HepG2 (cell line): ENCODE measurements around the gene ABT1. TPM values are rescaled to one million over a fixed set of nuclear protein-coding genes. Genes with fewer than 3 reads are reported as not detected.

Source experiments
- ARNT ChIP-seq: fragments of 450-650 bp; IDR thresholded peaks from 2 replicates; pipeline ENCODE4 v1.6.1; 2017
- HMGXB4 ChIP-seq, 2 experiments: sonication (generic) in 1 of 2; formaldehyde crosslinking in 1 of 2; IDR thresholded peaks; 2 replicates each; pipeline versions ENCODE4 v1.4.0 to v1.6.1; 2018 to 2020; ENCODE audit warnings: missing genetic modification reagents in 2 of 2, borderline replicate concordance in 1 of 2, low read depth in 1 of 2, mild to moderate bottlenecking in 1 of 2, missing biosample characterization in 1 of 2
- NFKB2 ChIP-seq: sonication (generic); formaldehyde crosslinking; IDR thresholded peaks from 2 replicates; pipeline ENCODE4 v1.4.0; 2020; ENCODE audit warnings: missing genetic modification reagents, borderline replicate concordance
- SRSF9 ChIP-seq: fragments of 200-400 bp; formaldehyde crosslinking; IDR thresholded peaks from 2 replicates; pipeline ENCODE4 v1.6.1; 2018; ENCODE audit warnings: borderline replicate concordance, mild to moderate bottlenecking, low read depth, low read length; ENCODE audit not compliant: insufficient read depth, poor library complexity, severe bottlenecking
- TAF15 ChIP-seq: fragments of 200-400 bp; formaldehyde crosslinking; IDR thresholded peaks from one replicate; pipeline ENCODE4 v1.6.1; 2018; ENCODE audit warnings: mild to moderate bottlenecking, low read depth, low read length; ENCODE audit not compliant: poor library complexity, severe bottlenecking
- THAP9 ChIP-seq: sonication (generic); formaldehyde crosslinking; IDR thresholded peaks from 2 replicates; pipeline ENCODE4; 2020; ENCODE audit warnings: missing genetic modification reagents, mild to moderate bottlenecking, borderline replicate concordance
- YY1 ChIP-seq: IDR thresholded peaks from 2 replicates; pipeline ENCODE4 v1.6.1; 2011; ENCODE audit warnings: low read length, low read depth, moderate library complexity, mild to moderate bottlenecking; ENCODE audit not compliant: insufficient read depth, insufficient replicate concordance
- ZBTB2 ChIP-seq: sonication (generic); formaldehyde crosslinking; IDR thresholded peaks from 2 replicates; pipeline ENCODE4 v1.8.0; 2022; ENCODE audit warnings: low read depth, missing genetic modification reagents
- ZBTB37 ChIP-seq: sonication (generic); formaldehyde crosslinking; IDR thresholded peaks from 2 replicates; pipeline ENCODE4 v1.4.0; 2020; ENCODE audit warnings: mild to moderate bottlenecking, missing genetic modification reagents
- ZNF12 ChIP-seq: sonication (generic); formaldehyde crosslinking; IDR thresholded peaks from 2 replicates; pipeline ENCODE4 v1.5.0; 2020; ENCODE audit warnings: missing genetic modification reagents
- ZNF660 ChIP-seq: sonication (generic); formaldehyde crosslinking; IDR thresholded peaks from 2 replicates; pipeline ENCODE4 v1.5.1; 2020; ENCODE audit warnings: mild to moderate bottlenecking, low read depth, missing genetic modification reagents, borderline replicate concordance
- ZNF710 ChIP-seq: sonication (generic); formaldehyde crosslinking; IDR thresholded peaks from 2 replicates; pipeline ENCODE4 v1.5.0; 2020; ENCODE audit warnings: mild to moderate bottlenecking, missing genetic modification reagents, borderline replicate concordance
- ZNF770 ChIP-seq: sonication (generic); formaldehyde crosslinking; IDR thresholded peaks from 2 replicates; pipeline ENCODE4 v1.5.0; 2020; ENCODE audit warnings: mild to moderate bottlenecking, missing genetic modification reagents
- ZNF780A ChIP-seq: sonication (generic); formaldehyde crosslinking; IDR thresholded peaks from 2 replicates; pipeline ENCODE4 v1.8.0; 2022; ENCODE audit warnings: mild to moderate bottlenecking, missing genetic modification reagents, moderate library complexity
- polyA plus RNA-seq, 8 experiments: library from polyadenylated mRNA; depleted of rRNA in 3 of 8; stranded (reverse) in 7 of 8; unstranded in 1 of 8; fragments of >200 nt; fragmentation: Illumina TruSeq in 4 of 8; extraction: Trizol in 4 of 8; gene quantifications; 2 replicates each; pipeline versions ENCODE4 v1.2.1 to v1.2.3, GENCODE V29; 2011 to 2016; ENCODE audit warnings: low read depth in 4 of 8, missing spikeins in 1 of 8, mixed read lengths in 1 of 8; ENCODE audit not compliant: insufficient read depth in 1 of 8
- total RNA-seq, 5 experiments: library from RNA; depleted of rRNA; stranded (reverse); fragments of >200 nt; fragmentation: Illumina TruSeq; extraction: Trizol; gene quantifications; 2 replicates each; pipeline ENCODE4 v1.2.3, GENCODE V29; 2016; ENCODE audit warnings: low read depth in 1 of 5

Gene ABT1
- total and polyA plus RNA-seq, 2 of the 13 experiments (the other 11 are each of a cell fraction or from before 2014, with no cell fraction given), result 38.4 TPM

- TF ChIP-seq ZBTB2 (0 out of 2 replicates have a peak, but pooled peaks have one; percentile 3), ZNF770 (peak; percentile 16; the same call in 1 of the 2 replicates), ZNF660 (CRISPR knock-in tag) (no peak), TAF15 (no peak), ZNF12 (no peak), SRSF9 (no peak), ZNF780A (0 out of 2 replicates have a peak, but pooled peaks have one; percentile 8), NFKB2 (CRISPR knock-in tag) (no peak), ZNF710 (CRISPR knock-in tag) (no peak; the same call in 1 of the 2 replicates), ZBTB37 (CRISPR knock-in tag) (no peak), THAP9 (CRISPR knock-in tag) (no peak), ARNT (no peak), HMGXB4 (CRISPR knock-in tag; IDR thresholded peaks at IDR 0.05; ENCODE audit: borderline replicate concordance in 1 of 2, low read depth in 1 of 2) (peak; percentile 96 to 97), YY1 (peak; percentile 3)
Measured at GRCh38 chr6:26553635-26554446, 42.9 kb upstream of the ABT1 start (continued).
